ENCODE data around the gene MAPK8. TPM values are rescaled to one million over a fixed set of nuclear protein-coding genes. Genes with fewer than 3 reads are reported as not detected.

MAPK8 gene
- total RNA-seq, 1 experiment from 2014 or later: 67.5 TPM

DNA sequence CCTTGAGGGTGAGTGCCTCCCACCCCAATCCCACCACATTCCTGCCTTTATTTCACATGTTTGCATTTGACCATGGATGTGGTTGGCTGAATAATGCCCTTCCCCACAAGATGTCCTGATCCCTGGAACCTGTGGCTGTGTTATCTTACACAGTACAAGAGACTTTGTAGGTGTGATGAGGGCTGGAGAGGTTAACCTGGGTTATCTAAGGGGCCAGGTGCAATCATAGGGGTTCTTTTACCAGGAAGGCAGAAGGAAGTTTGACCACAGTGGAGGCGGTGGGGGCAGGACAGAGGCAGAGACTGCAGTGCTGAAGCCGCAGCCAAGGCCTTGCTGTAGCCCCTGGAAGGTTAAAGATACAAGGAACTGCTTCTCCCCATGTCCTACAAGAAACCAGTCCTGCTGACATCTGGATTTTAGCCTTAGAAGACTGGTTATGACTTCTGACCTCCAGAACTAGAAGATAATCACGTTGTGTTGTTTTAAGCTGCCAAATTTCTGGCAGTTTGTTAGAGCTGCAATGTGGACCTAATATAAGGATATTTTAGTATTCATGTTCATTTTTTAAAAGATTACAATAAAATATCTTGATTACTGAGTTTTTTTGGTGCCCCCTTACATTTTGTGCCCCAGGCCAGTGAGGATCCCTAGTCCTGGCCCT, 161.8 kb downstream of the MAPK8 start:
- ChIA-PET CTCF (no interaction called here), POLR2A (ENCODE audit: unreplicated experiment) (no interaction called here)
- Histone ChIP-seq H3K4me3 (no peak overlapping the region), H3F3A (ENCODE audit: insufficient read depth, low read depth) (no peaks in the 10 kb centered on the region), H3K27me3 (ENCODE audit: insufficient read depth, low read depth) (no peaks in the 10 kb centered on the region), H2AFZ (no peak overlapping the region), H3K4me2 (no peak overlapping the region), H4K20me1 (ENCODE audit: insufficient read depth) (no peaks in the 10 kb centered on the region), H3K9me2 (ENCODE audit: insufficient read depth) (no peaks in the 10 kb centered on the region), H3K9me3 (ENCODE audit: insufficient read depth, low read depth) (no peaks in the 10 kb centered on the region), H3K27ac (no peak overlapping the region), H3K4me1 (replicated peaks; ENCODE audit: insufficient read depth) (no peaks in the 10 kb centered on the region), H3K79me2 (ENCODE audit: low read depth) (no peaks in the 10 kb centered on the region), H3K36me3 (ENCODE audit: low read depth) (no peaks in the 10 kb centered on the region)
- no peak for TF ChIP-seq EZH2 (IDR thresholded peaks at IDR 0.05; ENCODE audit: low read depth)
- TF ChIP-seq CTCF (conservative IDR thresholded peaks at IDR 0.05): no peak
- DNase-seq: no peak
- intact Hi-C loops (cut with micrococcal nuclease; ENCODE audit: unreplicated experiment): no loop called here
- no TSS peak for BruUV-seq (replicated peaks)

GRCh38 chr10:48468866-48469511, 162.5 kb downstream of the MAPK8 start:
- H3K79me2 ChIP-seq (ENCODE audit: low read depth): no peaks in the 10 kb centered on the region
- ChIA-PET CTCF (interaction anchor here (0.6 kb wide), 1 partner anchor 83 kb away, joined by 3 read pairs; no protein-coding TSS in a partner anchor), POLR2A (ENCODE audit: unreplicated experiment) (no interaction called here)
- TF ChIP-seq EZH2 (IDR thresholded peaks at IDR 0.05; ENCODE audit: low read depth): no peak
- TF ChIP-seq CTCF (conservative IDR thresholded peaks at IDR 0.05): no peak
- H3F3A ChIP-seq (ENCODE audit: insufficient read depth, low read depth): no peaks in the 10 kb centered on the region
- H3K4me3 ChIP-seq: no peak overlapping the region
- no peaks in the 10 kb centered on the region for H3K4me1 ChIP-seq (replicated peaks; ENCODE audit: insufficient read depth)
- H2AFZ ChIP-seq: no peak overlapping the region
- DNase-seq: no peak
- intact Hi-C loops (cut with micrococcal nuclease; ENCODE audit: unreplicated experiment): no loop called here
- no peaks in the 10 kb centered on the region for H3K9me2 ChIP-seq (ENCODE audit: insufficient read depth)
- H3K27ac ChIP-seq: no peak overlapping the region
- no peaks in the 10 kb centered on the region for H3K36me3 ChIP-seq (ENCODE audit: low read depth)
- H3K9me3 ChIP-seq (ENCODE audit: insufficient read depth, low read depth): no peaks in the 10 kb centered on the region
- H3K4me2 ChIP-seq: no peak overlapping the region
- no TSS peak for BruUV-seq (replicated peaks)
- no peaks in the 10 kb centered on the region for H4K20me1 ChIP-seq (ENCODE audit: insufficient read depth)
- no peaks in the 10 kb centered on the region for H3K27me3 ChIP-seq (ENCODE audit: insufficient read depth, low read depth)

GRCh38 chr10:48469516-48470020, 163.1 kb downstream of the MAPK8 start:
- no peak overlapping the region for H2AFZ ChIP-seq

More at GRCh38 chr10:48469516-48470020, 163.1 kb downstream of the MAPK8 start:
- no peak overlapping the region for H3K27ac ChIP-seq
- H3K9me3 ChIP-seq (ENCODE audit: insufficient read depth, low read depth): no peaks in the 10 kb centered on the region
- H3K79me2 ChIP-seq (ENCODE audit: low read depth): no peaks in the 10 kb centered on the region
- no peaks in the 10 kb centered on the region for H4K20me1 ChIP-seq (ENCODE audit: insufficient read depth)
- CTCF ChIA-PET: interaction anchor here (0.6 kb wide), 1 partner anchor 82 kb away, joined by 3 read pairs; no protein-coding TSS in a partner anchor
- POLR2A ChIA-PET (ENCODE audit: unreplicated experiment): no interaction called here
- no peak for DNase-seq
- no peak overlapping the region for H3K4me2 ChIP-seq
- no peak overlapping the region for H3K4me3 ChIP-seq
- no TSS peak for BruUV-seq (replicated peaks)
- TF ChIP-seq EZH2 (IDR thresholded peaks at IDR 0.05; ENCODE audit: low read depth) (no peak), CTCF (conservative IDR thresholded peaks at IDR 0.05) (no peak)
- H3K36me3 ChIP-seq (ENCODE audit: low read depth): no peaks in the 10 kb centered on the region
- intact Hi-C loops (cut with micrococcal nuclease; ENCODE audit: unreplicated experiment): no loop called here
- no peaks in the 10 kb centered on the region for H3F3A ChIP-seq (ENCODE audit: insufficient read depth, low read depth)
- no peaks in the 10 kb centered on the region for H3K9me2 ChIP-seq (ENCODE audit: insufficient read depth)
- no peaks in the 10 kb centered on the region for H3K4me1 ChIP-seq (replicated peaks; ENCODE audit: insufficient read depth)
- H3K27me3 ChIP-seq (ENCODE audit: insufficient read depth, low read depth): no peaks in the 10 kb centered on the region

Data from PC-9 (cell line).